ENCODE results near the gene TARBP2.
A peak's percentile ranks its signal among the peaks of the same experiment; 100 is the strongest.

Gene TARBP2

DNA sequence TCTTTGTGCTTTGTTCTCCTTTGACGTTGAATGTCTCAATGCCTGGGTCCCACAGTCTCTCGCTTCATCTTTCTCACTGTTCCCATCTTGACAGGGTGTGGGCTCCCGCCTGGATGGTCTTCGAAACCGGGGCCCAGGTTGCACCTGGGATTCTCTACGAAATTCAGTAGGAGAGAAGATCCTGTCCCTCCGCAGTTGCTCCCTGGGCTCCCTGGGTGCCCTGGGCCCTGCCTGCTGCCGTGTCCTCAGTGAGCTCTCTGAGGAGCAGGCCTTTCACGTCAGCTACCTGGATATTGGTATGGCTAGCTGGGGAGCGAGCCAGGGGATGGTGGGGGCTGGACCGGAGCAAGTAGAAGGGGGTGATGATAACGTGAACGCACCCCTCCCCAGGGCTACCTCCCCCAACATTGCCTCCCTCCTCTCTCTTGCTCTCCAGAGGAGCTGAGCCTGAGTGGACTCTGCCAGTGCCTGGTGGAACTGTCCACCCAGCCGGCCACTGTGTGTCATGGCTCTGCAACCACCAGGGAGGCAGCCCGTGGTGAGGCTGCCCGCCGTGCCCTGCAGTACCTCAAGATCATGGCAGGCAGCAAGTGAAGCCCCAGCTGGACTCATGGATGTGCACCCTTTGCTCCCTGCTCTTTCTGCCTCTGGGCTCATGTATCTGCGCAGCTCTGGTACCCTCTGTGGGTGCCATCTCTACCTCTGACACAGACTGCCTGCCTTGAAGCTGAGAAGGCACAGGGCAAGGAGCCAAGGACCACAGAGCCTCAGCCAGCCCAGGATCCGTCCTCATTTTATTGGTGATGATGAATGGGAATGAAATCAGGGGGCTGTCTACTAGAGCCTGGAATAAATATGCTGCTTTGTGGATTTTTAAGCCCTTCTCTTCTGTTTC, 4.7 kb downstream of the TARBP2 start:
- no peak for TF ChIP-seq POLR2A (IDR thresholded peaks at IDR 0.05; ENCODE audit: low read depth, low read length)
- no peak for DNase-seq (ENCODE audit: insufficient read length, low spot score)
- no peak for FAIRE-seq

DNA sequence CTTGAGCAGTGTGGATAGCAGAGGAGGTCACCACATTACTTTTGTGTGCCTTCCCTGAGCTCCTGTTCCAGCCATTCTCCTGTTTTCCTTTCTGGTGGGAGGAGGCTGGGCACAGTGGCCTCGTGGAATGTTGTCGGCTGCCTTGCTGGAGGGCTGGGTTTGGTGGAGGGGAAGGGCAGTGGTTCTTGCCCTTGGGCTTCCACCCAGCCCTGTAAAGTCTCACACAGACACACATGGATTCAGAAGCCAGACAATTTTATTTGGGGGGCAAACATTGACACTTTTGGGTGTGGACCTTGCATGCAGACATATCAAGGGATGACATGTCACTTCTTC, 5.3 kb downstream of the TARBP2 start:
- no peak for DNase-seq (ENCODE audit: insufficient read length, low spot score)
- no peak for TF ChIP-seq POLR2A (IDR thresholded peaks at IDR 0.05; ENCODE audit: low read depth, low read length)
- no peak for FAIRE-seq

DNA sequence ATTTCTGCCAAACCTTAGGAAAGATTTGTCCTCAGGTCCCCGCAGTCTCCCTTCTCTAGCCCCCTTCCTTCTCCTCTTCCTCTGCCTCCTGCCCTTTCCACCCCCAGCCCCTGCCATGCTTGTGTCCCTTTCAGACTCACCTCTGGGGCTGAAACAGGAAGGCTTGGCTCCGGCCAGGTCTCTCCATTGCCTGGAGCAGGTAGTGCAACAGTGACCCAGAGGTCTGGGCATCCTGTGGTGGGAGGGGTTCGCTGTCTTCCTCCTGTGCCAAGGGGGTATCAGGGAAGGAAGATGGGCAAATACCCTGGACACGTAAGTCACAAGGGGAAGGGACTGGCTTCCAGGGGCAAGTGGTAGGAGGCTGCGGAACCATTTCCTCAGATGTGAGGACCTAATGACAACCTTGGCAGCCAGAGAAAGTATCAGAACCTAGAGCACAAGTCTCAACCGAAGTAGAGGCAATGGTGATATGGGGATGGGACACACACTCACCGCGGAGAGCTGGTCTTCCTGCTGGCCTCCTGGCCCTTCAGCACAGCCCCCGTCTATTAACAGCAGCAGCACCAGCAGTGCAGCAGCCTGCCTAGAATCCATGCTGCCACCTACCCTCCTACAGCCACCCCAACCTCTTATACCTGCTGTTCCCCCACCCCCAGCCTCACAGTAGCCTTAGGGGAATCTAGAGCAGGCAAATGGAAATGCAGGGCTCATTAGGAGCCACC, 6.0 kb downstream of the TARBP2 start, which contains the start of gene NPFF:
Gene NPFF (minus strand): TSS at position 604 of the 722 bp plus-strand sequence. CDS start 10 bp downstream, at position 594.
- FAIRE-seq (no peak), DNase-seq (ENCODE audit: insufficient read length, low spot score) (no peak)
- TF ChIP-seq POLR2A (IDR thresholded peaks at IDR 0.05; ENCODE audit: low read depth, low read length) = no peak

DNA sequence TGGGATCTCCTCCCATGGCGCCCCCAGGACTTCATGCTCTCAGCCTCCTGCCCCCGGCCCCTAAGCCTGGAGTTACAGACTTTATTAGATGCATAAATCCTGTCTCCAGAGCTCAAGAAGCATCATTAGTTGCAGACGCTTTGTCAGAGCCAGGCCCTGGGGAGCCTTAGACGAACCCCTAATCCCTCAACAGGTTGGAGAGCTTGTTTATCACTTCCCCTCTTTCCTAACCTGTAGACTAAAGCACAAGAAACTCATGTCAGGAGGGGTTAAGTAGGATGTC, 6.5 kb downstream of the TARBP2 start:
- DNase-seq (ENCODE audit: insufficient read length, low spot score) (no peak), FAIRE-seq (no peak)
- no peak for TF ChIP-seq POLR2A (IDR thresholded peaks at IDR 0.05; ENCODE audit: low read depth, low read length)

DNA sequence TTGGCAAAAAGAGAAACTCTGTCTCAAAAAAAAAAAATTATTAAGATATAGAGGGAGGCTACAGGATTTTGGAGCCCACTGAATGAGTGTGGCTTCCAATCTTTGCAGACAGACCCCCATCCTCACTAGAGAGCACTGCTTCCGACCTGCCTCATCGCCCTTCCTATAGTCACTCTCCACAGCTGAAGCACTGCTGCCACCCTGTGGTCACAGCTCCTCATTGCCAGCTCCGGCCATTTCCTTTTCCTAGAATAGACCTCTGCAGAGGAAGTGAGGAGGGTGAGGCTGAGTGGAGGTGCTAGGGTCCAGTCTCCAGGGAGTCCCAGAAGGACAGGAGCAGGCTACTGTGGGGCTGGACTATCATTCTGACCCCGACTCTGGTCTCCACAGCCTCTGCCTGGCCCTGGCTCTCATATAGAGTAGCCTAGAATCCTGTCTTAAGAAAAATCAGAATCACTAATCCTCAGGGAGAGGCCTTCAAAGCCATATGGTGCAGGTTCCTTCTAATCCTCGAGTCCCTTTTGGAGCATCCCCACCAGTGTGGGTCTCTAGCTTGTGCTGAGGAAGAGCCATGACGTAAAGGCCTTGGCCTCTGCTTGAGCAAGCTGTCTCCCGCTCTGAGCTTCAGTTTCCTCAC, 7.6 kb downstream of the TARBP2 start:
- no peak for TF ChIP-seq POLR2A (IDR thresholded peaks at IDR 0.05; ENCODE audit: low read depth, low read length)
- DNase-seq (ENCODE audit: insufficient read length, low spot score) (peak; percentile 55), FAIRE-seq (peak; percentile 36)

DNA sequence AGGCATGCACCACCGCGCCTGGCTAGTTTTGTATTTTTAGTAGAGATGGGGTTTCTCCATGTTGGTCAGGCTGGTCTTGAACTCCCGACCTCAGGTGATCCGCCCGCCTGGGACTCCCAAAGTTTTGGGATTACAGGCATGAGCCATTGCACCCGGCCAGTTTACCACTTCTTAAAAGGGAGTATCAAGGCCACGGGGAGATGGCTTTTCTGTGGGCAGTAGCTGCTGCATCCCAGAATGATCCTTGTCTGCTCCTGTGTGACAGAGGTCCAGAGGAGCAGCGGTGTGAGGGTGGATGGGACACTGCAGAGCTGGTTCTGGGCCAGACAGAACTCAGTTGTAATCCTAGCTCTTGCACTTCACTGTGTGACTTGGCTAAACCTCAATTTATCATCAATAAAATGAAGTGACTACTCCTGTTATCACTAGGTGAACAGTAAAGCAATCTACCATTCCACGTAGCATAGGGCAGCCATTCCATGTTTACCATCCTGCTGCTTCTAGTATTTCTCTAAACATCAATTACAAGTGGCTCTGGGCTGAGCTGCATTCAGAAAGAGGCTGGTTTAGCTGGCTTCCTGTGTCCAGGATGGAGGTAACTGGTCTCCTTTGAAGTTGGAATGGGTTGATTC, 9.2 kb downstream of the TARBP2 start:
- no peak for TF ChIP-seq POLR2A (IDR thresholded peaks at IDR 0.05; ENCODE audit: low read depth, low read length)
- no peak for DNase-seq (ENCODE audit: insufficient read length, low spot score)
- no peak for FAIRE-seq

DNA sequence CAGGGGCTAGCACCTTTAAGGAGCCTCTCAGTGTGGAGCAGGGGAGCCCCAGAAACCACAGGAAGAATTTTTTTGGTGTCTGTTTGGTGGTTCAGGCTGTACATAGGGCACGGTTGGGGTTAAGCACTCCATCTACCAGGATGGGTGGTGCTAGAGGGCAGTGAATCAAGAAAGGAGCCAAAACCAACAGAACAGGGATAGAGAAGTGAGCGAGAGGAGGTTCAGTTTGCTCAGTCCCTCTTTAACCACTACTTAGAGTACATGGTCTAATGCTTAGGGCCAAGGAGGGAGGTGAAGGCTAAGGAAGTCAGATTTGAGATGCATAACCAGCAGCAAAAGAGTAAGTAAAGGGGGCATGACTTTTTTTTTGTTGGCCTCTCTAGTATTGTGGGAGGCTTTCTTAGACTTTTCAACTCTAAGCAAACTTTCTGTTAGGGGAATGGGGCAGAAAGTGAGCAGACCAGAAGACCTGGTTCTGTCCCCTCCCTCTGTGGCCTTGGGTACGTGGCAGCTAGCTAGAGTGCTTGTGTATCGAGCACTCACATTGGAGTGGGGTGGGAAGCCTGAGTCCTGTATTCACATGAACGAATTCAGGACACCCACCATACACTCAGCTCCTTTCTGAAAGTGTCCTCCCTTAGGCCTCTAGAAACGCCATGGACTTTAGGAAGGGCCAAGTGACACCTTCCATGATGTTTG, 12.8 kb downstream of the TARBP2 start:
- FAIRE-seq (no peak), DNase-seq (ENCODE audit: insufficient read length, low spot score) (no peak)
- TF ChIP-seq POLR2A (IDR thresholded peaks at IDR 0.05; ENCODE audit: low read depth, low read length) = no peak

DNA sequence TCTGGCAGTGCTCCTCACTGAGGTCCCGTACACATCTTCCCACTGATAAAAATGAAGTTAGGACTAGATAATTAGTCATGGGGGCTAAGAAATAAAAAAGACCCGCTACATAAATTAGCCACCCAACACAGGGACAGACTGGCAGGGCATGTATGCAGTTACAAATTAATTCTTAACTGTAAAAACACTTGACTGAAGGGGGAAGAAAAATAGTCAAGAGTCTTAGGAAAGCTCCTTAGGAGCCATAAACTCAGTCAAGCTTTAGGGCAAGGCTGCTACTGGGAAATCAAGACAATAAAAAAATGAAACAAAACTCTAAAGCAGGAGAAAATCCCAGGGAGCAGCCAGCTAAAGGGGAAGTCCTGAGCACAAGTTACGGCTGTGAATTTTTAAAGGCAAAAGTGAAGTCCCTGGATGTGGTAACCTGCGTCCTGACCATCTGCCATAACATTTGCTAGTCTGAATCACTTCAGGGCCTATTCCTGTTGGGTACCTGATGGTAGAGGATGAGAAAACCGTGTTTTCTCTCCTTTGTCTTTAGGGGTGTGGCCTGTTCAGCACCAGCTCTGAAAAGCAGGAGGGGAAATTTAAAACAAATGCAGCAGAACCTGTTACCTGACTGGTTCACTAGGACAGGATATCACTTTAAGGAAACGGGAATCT, 13.7 kb downstream of the TARBP2 start:
- FAIRE-seq (no peak), DNase-seq (ENCODE audit: insufficient read length, low spot score) (no peak)
- no peak for TF ChIP-seq POLR2A (IDR thresholded peaks at IDR 0.05; ENCODE audit: low read depth, low read length)

DNA sequence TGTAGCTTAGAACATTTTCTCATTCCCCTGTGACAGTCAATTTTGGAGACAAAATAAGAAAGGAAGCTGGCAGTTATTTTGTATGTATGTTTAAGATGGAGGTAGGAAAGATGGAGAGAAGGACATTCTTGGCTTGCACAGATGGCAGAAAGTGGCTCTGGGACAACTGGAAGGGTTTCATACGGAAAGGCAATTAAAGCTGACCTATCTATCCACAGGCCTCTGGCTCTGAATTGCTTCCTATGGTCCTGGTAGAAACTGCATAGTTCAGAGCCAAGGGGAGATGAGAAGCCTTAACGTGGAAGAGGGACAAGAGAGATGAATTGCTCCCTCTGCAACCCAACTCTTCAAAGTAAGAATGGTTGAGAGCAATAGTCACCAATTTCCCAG, 14.2 kb downstream of the TARBP2 start:
- TF ChIP-seq POLR2A (IDR thresholded peaks at IDR 0.05; ENCODE audit: low read depth, low read length) = no peak
- DNase-seq (ENCODE audit: insufficient read length, low spot score) = no peak
- FAIRE-seq = no peak

DNA sequence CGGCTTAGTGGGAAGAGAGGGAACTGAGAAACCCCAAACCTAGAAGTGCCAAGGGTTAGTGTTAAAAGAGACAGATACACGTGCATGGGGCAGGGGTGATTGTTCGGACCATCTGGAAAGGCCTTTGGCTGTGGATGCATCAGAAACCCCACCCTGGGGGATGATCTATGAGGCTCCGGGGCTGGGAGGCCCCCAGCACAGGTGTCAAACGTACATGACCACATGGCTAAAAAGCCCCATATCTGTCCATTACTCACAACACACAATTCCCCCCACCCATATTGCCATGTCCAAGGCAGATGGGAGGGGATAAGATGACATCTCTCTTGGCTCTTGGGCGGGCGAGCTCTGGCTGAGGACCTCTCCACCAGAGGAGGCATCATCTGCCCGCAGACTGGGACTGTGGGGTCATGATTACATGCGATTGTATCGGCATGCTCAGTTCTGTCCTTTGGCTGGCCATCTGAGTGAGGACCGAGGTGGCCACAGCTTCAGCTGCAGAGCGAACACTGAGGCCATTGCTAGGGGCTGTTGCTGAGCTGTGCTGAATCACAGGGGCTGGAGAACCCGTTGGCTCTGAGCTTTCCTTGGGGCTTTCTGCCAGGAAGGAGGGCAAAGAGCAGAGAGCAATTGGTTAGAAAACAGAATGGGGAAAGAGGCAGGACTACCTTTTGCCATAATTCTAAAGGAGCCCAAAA, 15.8 kb downstream of the TARBP2 start:
- DNase-seq (ENCODE audit: insufficient read length, low spot score) (no peak), FAIRE-seq (no peak)
- TF ChIP-seq POLR2A (IDR thresholded peaks at IDR 0.05; ENCODE audit: low read depth, low read length) = no peak

DNA sequence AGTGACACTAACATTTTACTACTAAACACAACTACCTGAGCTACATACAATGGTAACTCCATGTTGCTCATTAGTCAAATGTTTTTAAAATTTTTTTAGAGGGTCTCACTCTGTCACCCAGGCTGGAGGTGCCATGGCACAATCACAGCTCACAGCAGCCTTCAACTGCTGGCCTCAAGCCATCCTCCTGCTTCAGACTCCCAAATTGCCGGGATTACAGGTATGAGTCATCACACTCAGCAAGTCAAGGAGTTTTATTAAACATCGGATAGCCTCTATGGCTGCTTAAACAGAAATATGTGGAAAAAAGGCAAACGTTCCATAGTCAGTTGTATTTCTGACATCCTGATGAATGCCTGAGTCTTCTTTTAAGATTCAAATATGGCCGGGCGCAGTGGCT, 17.3 kb downstream of the TARBP2 start:
- DNase-seq (ENCODE audit: insufficient read length, low spot score) = no peak
- no peak for TF ChIP-seq POLR2A (IDR thresholded peaks at IDR 0.05; ENCODE audit: low read depth, low read length)

DNA sequence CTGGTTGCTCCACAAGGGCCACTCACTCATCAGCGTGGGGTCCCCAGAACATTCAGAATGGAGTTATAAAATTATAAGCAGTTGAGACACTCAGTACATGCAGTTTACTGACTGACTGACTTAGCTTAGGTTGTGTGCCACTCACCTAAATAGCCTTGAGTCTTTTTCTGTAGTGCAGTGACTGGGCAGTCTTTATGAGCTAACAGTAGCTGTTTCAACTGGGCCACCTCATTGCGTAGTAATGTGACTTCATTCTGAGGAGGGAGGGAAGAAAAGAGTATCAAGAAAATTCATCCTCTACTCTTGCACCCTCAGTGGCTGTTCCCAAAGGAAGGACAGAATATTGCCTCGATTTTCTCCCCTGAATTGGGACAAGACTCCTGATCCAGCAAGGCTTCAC, 22.0 kb downstream of the TARBP2 start:
- DNase-seq (ENCODE audit: insufficient read length, low spot score) (no peak), FAIRE-seq (peak; percentile 6)
- TF ChIP-seq POLR2A (IDR thresholded peaks at IDR 0.05; ENCODE audit: low read depth, low read length) = no peak

More for the DNA sequence above, 17.3 kb downstream of the TARBP2 start:
- peak; percentile 48 for FAIRE-seq

DNA sequence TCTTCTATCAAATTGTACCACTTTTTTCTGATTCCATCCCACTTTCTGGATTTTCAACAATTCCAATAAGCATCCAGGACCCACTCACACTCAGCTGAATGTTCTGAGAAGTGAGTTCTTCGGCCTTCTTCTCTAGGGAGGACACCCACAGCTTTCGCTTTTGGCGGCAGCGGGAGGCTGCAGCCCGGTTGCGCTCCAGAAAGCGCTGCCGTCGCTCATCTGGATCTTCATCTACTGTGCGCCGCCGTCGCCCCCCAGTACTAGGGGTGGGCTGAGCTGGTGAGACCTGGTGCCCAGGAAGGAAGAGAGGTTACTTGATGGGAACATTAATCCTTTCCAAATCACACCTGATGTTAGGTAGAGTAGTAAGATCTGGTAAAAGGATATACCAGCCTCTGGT, 23.4 kb downstream of the TARBP2 start:
- DNase-seq (ENCODE audit: insufficient read length, low spot score) (no peak), FAIRE-seq (no peak)
- TF ChIP-seq POLR2A (IDR thresholded peaks at IDR 0.05; ENCODE audit: low read depth, low read length) = no peak

Measured in H54 (cell line).